ENCODE data around the gene ITGB7.
"Not testable (repeated sequence)": the region's sequence is repeated elsewhere in the genome, so short reads cannot be mapped to it uniquely, and the experiment has no call there.

The ITGB7 gene

GRCh38 chr12:53176750-53177149 is 30.3 kb downstream of the ITGB7 start:
- DNase-seq = no peak

GRCh38 chr12:53174881-53175491 is 32.1 kb downstream of the ITGB7 start:
- no peak for DNase-seq

DNA sequence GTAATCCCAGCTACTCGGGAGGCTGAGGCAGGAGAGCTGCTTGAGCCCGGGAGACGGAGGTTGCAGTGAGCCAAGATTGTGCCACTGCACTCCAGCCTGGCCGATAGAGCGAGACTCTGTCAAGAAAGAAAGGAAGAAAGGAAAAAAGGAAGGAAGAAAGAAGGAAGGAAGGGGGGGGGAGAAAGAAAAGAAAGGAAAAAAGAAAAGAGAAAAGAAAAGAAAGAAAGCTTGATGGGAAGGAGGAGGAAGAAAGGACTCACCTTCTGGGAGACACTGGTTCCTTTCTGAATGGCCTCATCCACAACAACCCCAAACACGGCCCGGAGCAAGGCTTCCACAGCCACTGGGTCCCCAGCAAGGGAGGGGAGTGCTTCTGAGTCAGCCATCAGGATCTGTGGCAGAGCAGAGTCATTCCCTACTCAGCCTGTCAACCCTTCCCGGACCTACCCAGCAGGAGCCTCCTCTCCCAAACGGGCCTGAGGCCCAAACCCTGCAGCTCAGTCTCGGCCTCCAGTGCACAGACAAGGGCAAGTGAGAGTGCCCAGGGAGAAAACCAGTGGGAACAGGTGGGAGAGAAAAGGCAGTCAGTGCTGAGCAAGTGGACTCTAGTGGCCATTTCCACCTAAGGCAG is 33.9 kb downstream of the ITGB7 start:
- no peak for DNase-seq

GRCh38 chr12:53172352-53172751 is 34.7 kb downstream of the ITGB7 start:
- no peak for DNase-seq

GRCh38 chr12:53171725-53172329 is 35.2 kb downstream of the ITGB7 start:
- DNase-seq = no peak

DNA sequence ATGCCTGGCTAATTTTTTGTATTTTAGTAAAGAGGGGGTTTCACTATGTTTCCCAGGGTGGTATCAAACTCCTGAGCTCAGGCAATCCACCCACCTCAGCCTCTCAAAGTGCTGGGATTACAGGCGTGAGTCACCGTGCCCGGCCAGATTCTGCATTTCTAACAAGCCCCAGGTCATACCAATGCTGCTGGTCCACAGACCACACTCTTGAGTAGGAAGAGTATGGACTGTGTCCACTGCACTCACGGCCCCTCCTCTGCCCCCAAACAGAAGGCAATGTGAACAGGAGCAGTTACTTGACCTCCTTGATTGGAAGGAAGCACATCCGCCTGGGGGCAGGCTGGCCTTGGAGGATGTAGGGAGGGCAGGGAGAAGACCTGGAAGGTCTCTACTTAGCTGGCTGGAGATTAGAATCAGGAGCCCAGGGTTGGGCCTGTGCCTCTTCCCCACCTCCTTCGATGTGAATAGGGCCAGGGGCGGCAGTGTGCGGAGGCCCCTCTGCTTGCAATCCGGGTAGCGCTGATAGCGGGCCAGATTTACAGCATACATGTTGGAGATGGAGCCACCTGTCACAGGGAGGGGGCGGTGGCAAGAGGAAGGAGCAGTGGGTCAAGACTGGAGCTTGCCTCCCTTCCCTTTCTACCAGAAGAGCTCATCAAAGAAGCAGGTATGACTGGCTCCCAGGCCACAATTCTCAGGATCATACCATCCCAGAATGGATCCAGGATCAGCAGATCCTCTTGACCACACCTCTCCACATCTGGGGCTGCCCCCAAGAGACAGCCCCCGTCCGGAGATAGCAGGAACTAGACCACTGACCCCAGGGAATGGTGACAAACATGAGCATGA is 36.0 kb downstream of the ITGB7 start:
- no peak for DNase-seq

DNA sequence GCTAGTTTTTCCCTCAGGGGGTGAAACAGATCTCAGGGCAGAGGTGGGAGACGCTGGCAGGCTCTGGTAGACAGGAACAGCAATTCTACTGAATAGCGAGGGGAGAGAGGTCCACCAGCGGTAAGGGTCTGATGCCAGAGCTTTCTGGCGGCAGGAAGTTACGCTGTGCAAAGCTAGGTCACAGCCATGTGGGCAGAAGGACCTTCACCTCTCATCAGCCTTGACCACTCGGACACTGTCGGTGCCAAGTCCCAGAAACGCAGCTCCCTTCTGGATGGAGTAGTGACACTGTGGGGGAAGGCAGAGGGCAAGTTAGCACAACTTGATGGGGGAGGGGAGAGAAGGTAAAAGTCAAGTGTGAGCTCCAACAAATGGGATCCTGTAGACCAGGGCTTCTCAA is 36.8 kb downstream of the ITGB7 start:
- no peak for DNase-seq

- no peak for DNase-seq
These were observed 37.4 kb downstream of the ITGB7 start for GRCh38 chr12:53169644-53170043.

GRCh38 chr12:53166837-53167236 is 40.2 kb downstream of the ITGB7 start:
- no peak for DNase-seq

- DNase-seq = not testable (repeated sequence)
These were observed 44.0 kb downstream of the ITGB7 start for GRCh38 chr12:53163008-53163407.

DNA sequence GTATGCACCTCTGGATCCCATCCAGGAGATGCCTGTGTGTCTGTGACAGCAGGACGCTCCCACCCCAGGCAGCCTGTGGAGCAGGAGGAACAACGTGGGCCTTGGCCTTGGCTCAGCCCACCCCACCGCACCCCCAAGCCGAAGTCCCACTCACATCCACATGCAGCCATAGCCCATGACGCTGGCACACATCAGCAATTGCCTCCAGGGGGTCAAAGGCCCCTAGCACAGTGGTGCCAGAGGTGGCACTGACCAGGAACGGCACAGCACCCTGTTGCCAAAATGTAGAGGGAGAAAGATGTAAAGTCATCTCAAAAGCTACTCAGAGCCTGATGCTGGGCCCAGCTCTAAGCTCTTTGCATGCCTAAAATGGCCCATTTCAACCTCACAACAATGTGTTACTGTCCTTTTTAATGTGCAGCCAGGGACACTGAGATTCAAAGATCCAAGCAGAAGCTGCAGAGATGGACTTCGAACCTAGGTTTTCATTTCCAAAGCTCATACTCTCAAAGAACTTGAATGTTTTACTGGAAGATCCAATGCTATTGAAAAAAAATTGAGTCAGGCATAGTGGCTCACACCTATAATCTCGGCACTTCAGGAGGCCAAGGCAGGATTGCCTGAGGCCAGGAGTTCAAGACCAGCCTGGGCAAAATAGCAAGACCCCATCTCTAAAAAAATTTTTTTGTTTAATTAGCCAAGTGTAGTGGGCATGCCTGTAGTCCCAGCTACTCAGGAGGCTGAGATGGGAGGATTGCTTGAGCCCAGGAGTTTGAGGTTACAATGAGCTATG is 45.7 kb downstream of the ITGB7 start:
- no peak for DNase-seq

DNA sequence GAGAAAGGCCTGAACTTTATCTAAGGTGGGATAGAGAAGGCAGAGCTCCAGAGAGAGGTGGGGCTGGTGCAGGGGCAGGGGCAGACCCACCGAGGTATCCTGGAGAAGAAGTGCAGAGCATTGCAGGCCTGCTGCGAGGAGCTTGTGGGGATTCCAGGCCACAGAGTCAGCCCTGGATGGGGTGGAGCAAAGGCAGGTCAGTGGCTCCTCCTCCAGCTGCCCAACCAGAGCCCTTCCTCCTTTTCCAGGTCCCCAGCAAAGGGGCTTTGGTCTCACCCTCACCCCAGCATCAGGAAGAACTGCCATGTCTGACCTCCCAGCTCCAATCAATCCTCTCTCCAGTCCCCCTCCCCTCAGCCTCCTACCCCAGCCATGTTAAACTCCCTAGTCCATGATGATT is 46.4 kb downstream of the ITGB7 start:
- DNase-seq = no peak

- DNase-seq = no peak
These were observed 47.1 kb downstream of the ITGB7 start for GRCh38 chr12:53160000-53160399.

DNA sequence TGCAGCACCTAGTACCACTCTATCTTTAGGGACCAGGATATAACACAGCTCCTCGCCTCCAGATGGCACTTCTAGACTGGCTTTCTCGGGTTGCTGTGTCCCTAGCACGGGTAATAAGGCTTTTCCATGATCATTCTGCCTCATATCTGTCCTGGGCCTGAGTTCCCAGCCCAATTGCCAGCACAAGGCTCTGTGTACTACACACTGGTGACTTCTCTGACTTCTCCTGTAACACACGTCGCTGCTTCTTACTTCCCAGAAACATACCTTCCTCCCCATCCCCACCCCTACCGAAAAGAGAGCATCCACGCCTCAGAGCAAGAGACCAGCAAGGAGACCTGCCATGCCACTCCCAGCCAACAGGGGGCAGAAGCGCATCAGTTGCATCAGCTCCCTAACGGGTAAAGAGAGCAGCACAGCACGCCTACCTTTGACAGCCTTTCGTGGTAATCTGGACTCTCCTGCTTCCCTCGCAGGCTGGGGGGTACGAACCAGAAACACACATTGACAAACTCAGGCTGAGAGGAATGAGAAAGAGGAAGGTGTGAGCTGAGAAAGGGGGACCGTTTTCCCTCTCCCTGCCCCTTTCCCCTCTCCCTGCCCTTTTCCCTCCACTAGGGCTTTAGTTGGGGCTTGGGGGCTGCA is 47.7 kb downstream of the ITGB7 start:
- DNase-seq = peak; percentile 74

DNA sequence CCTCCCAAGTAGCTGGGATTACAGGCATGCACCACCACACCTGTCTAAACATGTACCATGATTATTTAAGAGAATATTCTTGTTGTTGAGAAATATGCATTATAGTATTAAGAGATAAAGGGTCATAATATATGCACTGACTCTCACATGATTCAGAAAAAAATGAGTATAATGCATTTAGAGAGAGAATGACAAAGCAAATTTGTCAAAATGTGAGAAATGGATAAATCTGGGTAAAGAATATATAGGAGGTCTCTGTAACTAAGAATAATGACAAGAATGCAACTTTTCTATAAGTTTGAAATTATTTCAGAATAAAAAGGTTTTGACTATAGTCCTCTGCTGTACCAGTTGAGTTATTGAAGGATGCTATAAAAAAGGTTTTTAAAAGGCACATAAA is 54.7 kb downstream of the ITGB7 start:
- DNase-seq = no peak

DNA sequence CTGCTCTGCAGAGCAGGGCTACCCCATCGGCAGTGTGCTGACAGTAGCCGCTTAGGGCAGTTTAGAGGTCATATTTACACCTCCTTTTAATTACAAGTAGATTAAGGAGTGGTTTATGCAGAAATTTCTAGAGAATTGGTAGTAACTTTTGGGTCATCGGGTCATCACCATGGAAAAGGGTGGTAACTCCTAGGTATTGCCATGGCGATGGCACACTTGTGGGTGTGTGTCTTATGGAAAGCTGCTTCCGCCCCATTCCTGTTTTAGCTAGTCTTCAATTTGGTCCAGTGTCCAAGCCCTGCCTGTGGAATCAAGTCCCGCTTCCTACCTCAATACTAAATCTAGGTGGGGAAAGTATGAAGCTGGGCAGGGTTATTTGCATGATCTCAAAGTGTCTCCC is 56.0 kb downstream of the ITGB7 start:
- no peak for DNase-seq

GRCh38 chr12:53147653-53148052 is 59.4 kb downstream of the ITGB7 start:
- no peak for DNase-seq

DNA sequence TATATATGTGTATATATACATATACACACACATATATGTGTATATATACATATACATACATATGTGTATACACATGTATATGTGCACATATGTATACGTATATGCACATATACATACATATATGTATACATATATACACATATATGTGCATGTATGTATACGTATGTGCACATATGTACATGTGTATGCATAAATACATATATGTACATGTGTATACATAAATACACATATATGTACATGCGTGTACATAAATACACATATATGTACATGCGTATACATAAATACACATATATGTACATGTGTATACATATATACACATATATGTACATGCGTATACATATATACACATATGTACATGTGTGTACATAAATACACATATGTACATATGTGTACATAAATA is 59.9 kb downstream of the ITGB7 start:
- no peak for DNase-seq

GRCh38 chr12:53145383-53146260 is 61.4 kb downstream of the ITGB7 start:
- no peak for DNase-seq

GRCh38 chr12:53143355-53143754 is 63.7 kb downstream of the ITGB7 start:
- DNase-seq = no peak

Measured in NK-92 treated with Interleukin-12 subunit alpha and Interleukin-12 subunit beta, amount 100 ng/mL, for 24 hours (cell line).